Kidney epithelial cell (primary cell): ENCODE measurements around the gene DTD2. TPM values are rescaled to one million over a fixed set of nuclear protein-coding genes. Genes with fewer than 3 reads are reported as not detected.

Source experiments
- DNase-seq: peaks from one replicate; pipeline ENCODE4 v3.0.0-alpha.2; 2010; ENCODE audit warnings: low read depth
- H3K27me3 ChIP-seq: 2 replicates; pipeline ENCODE4 v1.6.0; 2011; ENCODE audit warnings: low read length; ENCODE audit not compliant: control insufficient read depth, insufficient read depth
- H3K36me3 ChIP-seq: 2 replicates; pipeline ENCODE4 v1.5.1; 2011; ENCODE audit warnings: low read length; ENCODE audit not compliant: control insufficient read depth, insufficient read depth
- H3K4me3 ChIP-seq: 2 replicates; pipeline ENCODE4 v1.5.1; 2011; ENCODE audit warnings: low read depth, mild to moderate bottlenecking, control low read depth, low read length
- CTCF ChIP-seq: IDR thresholded peaks from 2 replicates; pipeline ENCODE4 v1.5.1; 2011; ENCODE audit warnings: mild to moderate bottlenecking, moderate library complexity, low read length, control low read depth, inconsistent platforms; ENCODE audit not compliant: insufficient read depth, poor library complexity, severe bottlenecking
- total RNA-seq: library from RNA; depleted of rRNA; stranded (reverse); fragments of >200 nt; gene quantifications from 2 replicates; pipeline ENCODE4 v1.2.3, GENCODE V29; 2015

The DTD2 gene
- total RNA-seq, 1 donor from 2014 or later = 30.0 TPM

GRCh38 chr14:31401369-31401932 lies 55.9 kb downstream of the DTD2 start:
- Histone ChIP-seq H3K36me3 (no peaks in the 10 kb centered on the region), H3K27me3 (no peaks in the 10 kb centered on the region), H3K4me3 (no peak overlapping the region)
- no peak for DNase-seq
- no peak for TF ChIP-seq CTCF

- TF ChIP-seq CTCF = no peak
- H3K27me3 ChIP-seq = no peaks in the 10 kb centered on the region
- H3K36me3 ChIP-seq = no peaks in the 10 kb centered on the region
- DNase-seq = no peak
- no peak overlapping the region for H3K4me3 ChIP-seq
Measured at GRCh38 chr14:31400031-31400638, 57.2 kb downstream of the DTD2 start.

Other genes with a start within 250 kb of the DTD2 start
- 118 TPM in 2 replicates for gene HECTD1, start 249.7 kb downstream of the DTD2 start, total RNA-seq
- gene HEATR5A, start 37.0 kb downstream of the DTD2 start, total RNA-seq = 12.4 and 18.8 TPM in 2 replicates
- gene GPR33, start 30.5 kb upstream of the DTD2 start, total RNA-seq = not detected in 2 replicates
- 9.8 and 9.9 TPM in 2 replicates for gene NUBPL, start 103.9 kb upstream of the DTD2 start, total RNA-seq